ENCODE results near the gene ESAM.

ESAM gene

GRCh38 chr11:124732230-124732629 is 29.9 kb downstream of the ESAM start:
- DNase-seq (ENCODE audit: low spot score): no peak

GRCh38 chr11:124729571-124729970 is 32.5 kb downstream of the ESAM start:
- no peak for DNase-seq (ENCODE audit: low spot score)

- DNase-seq (ENCODE audit: low spot score): no peak
Observed at GRCh38 chr11:124728134-124728533, 34.0 kb downstream of the ESAM start.

GRCh38 chr11:124727474-124727873 is 34.6 kb downstream of the ESAM start:
- DNase-seq (ENCODE audit: low spot score): no peak

GRCh38 chr11:124725719-124726105 is 36.4 kb downstream of the ESAM start:
- DNase-seq (ENCODE audit: low spot score): no peak

- no peak for DNase-seq (ENCODE audit: low spot score)
Observed at GRCh38 chr11:124724979-124725718, 36.9 kb downstream of the ESAM start.

- DNase-seq (ENCODE audit: low spot score): no peak
Observed at GRCh38 chr11:124722176-124722575, 39.9 kb downstream of the ESAM start.

GRCh38 chr11:124719534-124719933 is 42.6 kb downstream of the ESAM start:
- no peak for DNase-seq (ENCODE audit: low spot score)

- DNase-seq (ENCODE audit: low spot score): no peak
Observed at GRCh38 chr11:124718801-124719200, 43.3 kb downstream of the ESAM start.

- DNase-seq (ENCODE audit: low spot score): peak; percentile 59
Observed at GRCh38 chr11:124717786-124718651, 44.1 kb downstream of the ESAM start.

- DNase-seq (ENCODE audit: low spot score): no peak
Observed at GRCh38 chr11:124717421-124717785, 44.7 kb downstream of the ESAM start.

GRCh38 chr11:124716591-124716990 is 45.5 kb downstream of the ESAM start:
- no peak for DNase-seq (ENCODE audit: low spot score)

- no peak for DNase-seq (ENCODE audit: low spot score)
Observed at GRCh38 chr11:124712392-124712791, 49.7 kb downstream of the ESAM start.

- DNase-seq (ENCODE audit: low spot score): no peak
Observed at GRCh38 chr11:124707829-124708228, 54.3 kb downstream of the ESAM start.

Data from iPS-NIHi11 (cell line).